Panc1 (cell line): Measurements from ENCODE around the gene SYNGR4. TPM values are rescaled to one million over a fixed set of nuclear protein-coding genes. Genes with fewer than 3 reads are reported as not detected.
"Not testable (repeated sequence)": the region's sequence is repeated elsewhere in the genome, so short reads cannot be mapped to it uniquely, and the experiment has no call there.

Source experiments
- ATAC-seq: fragments of 200-7000 bp; cut with Tn5 transposase; 2 replicates; pipeline ENCODE4 v1.9.1; 2020; ENCODE audit warnings: mild to moderate bottlenecking, moderate library complexity
- BruUV-seq: library from RNA; stranded (reverse); fragments of 400-500 nt; replicated peaks from 2 replicates; lab custom pipeline; 2021; lab: Mats Ljungman, UMichigan
- CTCF ChIA-PET: fragments of 300-600 bp; sonication (Branson Sonifier 250); formaldehyde crosslinking; loops from one replicate; lab custom pipeline; 2022; ENCODE audit warnings: antibody characterized with exemption; lab: Charles Lee
- POLR2A ChIA-PET: fragments of 300-600 bp; sonication (Branson Sonifier 250); formaldehyde crosslinking; loops from one replicate; lab custom pipeline; 2022; ENCODE audit warnings: antibody characterized with exemption; lab: Charles Lee
- DNase-seq: peaks from one replicate; pipeline ENCODE4 v3.0.0-alpha.2; 2010; ENCODE audit warnings: low read depth, low spot score
- H3K27ac ChIP-seq: 2 replicates; pipeline ENCODE4 v1.5.1; 2011; ENCODE audit warnings: mild to moderate bottlenecking, low read length, inconsistent platforms
- H3K27me3 ChIP-seq: fragments of 200-500 bp; sonication (Bioruptor generic); 2 replicates; pipeline ENCODE4 v1.6.0; 2014; ENCODE audit warnings: low read length, inconsistent platforms; ENCODE audit not compliant: control insufficient read depth, insufficient read depth
- H3K36me3 ChIP-seq: fragments of 200-500 bp; sonication (Bioruptor generic); 2 replicates; pipeline ENCODE4 v1.5.1; 2014; ENCODE audit warnings: inconsistent platforms, mild to moderate bottlenecking, low read length, moderate library complexity; ENCODE audit not compliant: control insufficient read depth, insufficient read depth
- H3K4me1 ChIP-seq: 2 replicates; pipeline ENCODE4 v1.5.1; 2011; ENCODE audit warnings: inconsistent platforms, mild to moderate bottlenecking, low read length, moderate library complexity; ENCODE audit not compliant: control insufficient read depth, insufficient read depth
- H3K4me3 ChIP-seq, 2 experiments: 2 replicates each; pipeline ENCODE4 v1.5.1; 2011 to 2012; ENCODE audit warnings: low read depth in 2 of 2, low read length in 2 of 2, mild to moderate bottlenecking in 2 of 2, inconsistent platforms in 1 of 2, moderate library complexity in 1 of 2
- H3K9me3 ChIP-seq: fragments of 200-500 bp; sonication (Bioruptor generic); 2 replicates; pipeline ENCODE4 v1.5.1; 2014; ENCODE audit warnings: low read depth, mild to moderate bottlenecking, inconsistent platforms, low read length, moderate library complexity; ENCODE audit not compliant: control insufficient read depth, insufficient read depth
- CTCF ChIP-seq: fragments of 450-650 bp; IDR thresholded peaks from 2 replicates; pipeline ENCODE4 v1.5.1; 2017; ENCODE audit warnings: mild to moderate bottlenecking
- POLR2AphosphoS5 ChIP-seq: IDR thresholded peaks from 2 replicates; pipeline ENCODE4 v1.6.1; 2012; ENCODE audit warnings: mild to moderate bottlenecking, low read depth, low read length, moderate library complexity
- REST ChIP-seq, 2 experiments: IDR thresholded peaks; 2 replicates each; pipeline ENCODE4 v1.6.1; 2011 to 2012; ENCODE audit warnings: low read depth in 2 of 2, control low read depth in 1 of 2, low read length in 1 of 2, mild to moderate bottlenecking in 1 of 2, moderate library complexity in 1 of 2; ENCODE audit not compliant: insufficient read depth in 1 of 2
- SIN3A ChIP-seq: IDR thresholded peaks from 2 replicates; pipeline ENCODE4 v1.6.1; 2012; ENCODE audit warnings: low read depth, mild to moderate bottlenecking, low read length, moderate library complexity, borderline replicate concordance; ENCODE audit not compliant: insufficient read depth
- TCF7L2 ChIP-seq: IDR thresholded peaks from 2 replicates; pipeline ENCODE4 v1.6.1; 2011; ENCODE audit warnings: mild to moderate bottlenecking, low read depth, low read length, inconsistent platforms
- in situ Hi-C: cut with HindIII; loops from 2 replicates; pipeline ENCODE4 v1.10.0; 2016; ENCODE audit warnings: low sequenced_read_pairs, low pct_unique_long_range_greater_than_20kb
- intact Hi-C: fragments of 100-400 bp; cut with micrococcal nuclease; formaldehyde crosslinking; loops from one replicate; pipeline ENCODE4 v1.10.0; 2022; ENCODE audit not compliant: unreplicated experiment
- total RNA-seq: library from RNA; stranded (reverse); gene quantifications from one replicate; pipeline ENCODE4 v1.2.1, GENCODE V29; 2021; ENCODE audit not compliant: unreplicated experiment

SYNGR4 gene
- total RNA-seq, 1 experiment from 2014 or later: 0.39 TPM

- H3K27me3 ChIP-seq: no peaks in the 10 kb centered on the region
- H3K9me3 ChIP-seq: no peaks in the 10 kb centered on the region
- BruUV-seq: no TSS peak
- POLR2A ChIA-PET: interaction anchor here (0.6 kb wide), 2 partner anchors 10 to 447 kb away, joined by 3 to 17 read pairs; no protein-coding TSS in a partner anchor
- H3K4me1 ChIP-seq: peaks cover 19% of the 10 kb centered on the region
- TF ChIP-seq SIN3A (no peak), POLR2AphosphoS5 (peak; percentile 44; the same call in 1 of the 2 replicates), CTCF (peak; percentile 92)
- CTCF ChIA-PET: interaction anchor here (0.5 to 0.8 kb wide), 4 partner anchors 17 to 254 kb away, joined by 3 to 15 read pairs (median 5); no protein-coding TSS in a partner anchor
- peak within 1 kb of the TSS; percentile 86 to 87 for H3K4me3 ChIP-seq
- in situ Hi-C loops: no loop called here
- peak within 1 kb of the TSS; percentile 88 for H3K27ac ChIP-seq
- peaks cover 16% of the 10 kb centered on the region; the same call in 1 of the 2 replicates for H3K36me3 ChIP-seq
- intact Hi-C loops: no loop called here
- DNase-seq (no peak), ATAC-seq (peak; percentile 70)
Observed at GRCh38 chr19:48391100-48392005, 27.2 kb downstream of the SYNGR4 start, which contains the start of gene KDELR1. TSS of gene KDELR1 (minus strand) at chr19:48391551. CDS start at chr19:48391358, 193 bp downstream.

GRCh38 chr19:48392006-48392344, 27.8 kb downstream of the SYNGR4 start:
- peaks cover 24% of the 10 kb centered on the region for H3K4me1 ChIP-seq
- ChIA-PET POLR2A (interaction anchor here (0.6 kb wide), 1 partner anchor 10 kb away, joined by 17 read pairs; no protein-coding TSS in a partner anchor), CTCF (interaction anchor here (0.7 kb wide), 1 partner anchor 254 kb away, joined by 5 read pairs; no protein-coding TSS in a partner anchor)
- ATAC-seq, in situ Hi-C loops, H3K27me3 ChIP-seq, H3K27ac ChIP-seq, DNase-seq, intact Hi-C loops, H3K9me3 ChIP-seq, BruUV-seq: not testable (repeated sequence)
- peak overlapping the region in 1 of 2 experiments; percentile 86; a peak in 2 of 4 replicates for H3K4me3 ChIP-seq
- peaks cover 16% of the 10 kb centered on the region; the same call in 1 of the 2 replicates for H3K36me3 ChIP-seq

- CTCF ChIA-PET: interaction anchor here (0.5 to 0.6 kb wide), 2 partner anchors 53 to 135 kb away, joined by 4 to 8 read pairs; no protein-coding TSS in a partner anchor
- H3K27me3 ChIP-seq: no peaks in the 10 kb centered on the region
- intact Hi-C loops: no loop called here
- peak overlapping the region; percentile 57 for H3K27ac ChIP-seq
- H3K4me3 ChIP-seq: peak overlapping the region; percentile 39 to 67
- TF ChIP-seq CTCF (no peak), TCF7L2 (no peak), POLR2AphosphoS5 (no peak), SIN3A (no peak), REST (IDR thresholded peaks at IDR 0.05; ENCODE audit: insufficient read depth in 1 of 2, low read depth in 2 of 2, low read length in 1 of 2) (no peak)
- no peaks in the 10 kb centered on the region for H3K9me3 ChIP-seq
- no TSS peak for BruUV-seq
- 0 out of 2 replicates have a peak, but pooled peaks have one; percentile 5 for ATAC-seq
- DNase-seq: no peak
- POLR2A ChIA-PET: no interaction called here
- peaks cover 33% of the 10 kb centered on the region for H3K4me1 ChIP-seq
- in situ Hi-C loops: no loop called here
- peaks cover 14% of the 10 kb centered on the region; the same call in 1 of the 2 replicates for H3K36me3 ChIP-seq
Observed at GRCh38 chr19:48392860-48393558, 28.8 kb downstream of the SYNGR4 start.
